A172 (cell line): ENCODE data around the gene RET. TPM values are rescaled to one million over a fixed set of nuclear protein-coding genes. Genes with fewer than 3 reads are reported as not detected.

Experiments
- DNase-seq: peaks from one replicate; pipeline ENCODE4 v3.0.0-alpha.2; 2015; ENCODE audit warnings: low spot score
- total RNA-seq: library from RNA; depleted of rRNA; stranded (reverse); fragments of >200 nt; shearing (Covaris generic); gene quantifications from 2 replicates; pipeline ENCODE4 v1.2.3, GENCODE V29; 2014; rRNA removed

The RET gene
- total RNA-seq, result 0.38 and 5.3 TPM in 2 replicates

DNA sequence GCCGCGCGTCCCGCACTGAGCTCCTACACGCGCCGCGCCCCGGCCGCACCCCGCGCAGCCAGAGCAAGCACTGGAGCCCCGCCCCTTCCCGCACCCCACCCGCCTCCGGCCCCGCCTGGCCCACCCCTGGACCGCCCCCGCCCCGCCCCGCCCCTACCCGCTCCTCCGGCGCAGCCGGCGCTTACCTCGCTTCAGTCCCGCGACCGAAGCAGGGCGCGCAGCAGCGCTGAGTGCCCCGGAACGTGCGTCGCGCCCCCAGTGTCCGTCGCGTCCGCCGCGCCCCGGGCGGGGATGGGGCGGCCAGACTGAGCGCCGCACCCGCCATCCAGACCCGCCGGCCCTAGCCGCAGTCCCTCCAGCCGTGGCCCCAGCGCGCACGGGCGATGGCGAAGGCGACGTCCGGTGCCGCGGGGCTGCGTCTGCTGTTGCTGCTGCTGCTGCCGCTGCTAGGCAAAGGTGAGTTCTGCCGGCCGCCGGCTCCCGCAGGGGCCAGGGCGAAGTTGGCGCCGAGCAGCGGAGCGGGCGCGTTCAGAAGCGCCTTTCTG is at the start of gene RET:
TSS of gene RET (plus strand) at position 194 of the 545 bp plus-strand sequence. CDS start at position 384, 190 bp downstream.
- DNase-seq, result no peak

DNA sequence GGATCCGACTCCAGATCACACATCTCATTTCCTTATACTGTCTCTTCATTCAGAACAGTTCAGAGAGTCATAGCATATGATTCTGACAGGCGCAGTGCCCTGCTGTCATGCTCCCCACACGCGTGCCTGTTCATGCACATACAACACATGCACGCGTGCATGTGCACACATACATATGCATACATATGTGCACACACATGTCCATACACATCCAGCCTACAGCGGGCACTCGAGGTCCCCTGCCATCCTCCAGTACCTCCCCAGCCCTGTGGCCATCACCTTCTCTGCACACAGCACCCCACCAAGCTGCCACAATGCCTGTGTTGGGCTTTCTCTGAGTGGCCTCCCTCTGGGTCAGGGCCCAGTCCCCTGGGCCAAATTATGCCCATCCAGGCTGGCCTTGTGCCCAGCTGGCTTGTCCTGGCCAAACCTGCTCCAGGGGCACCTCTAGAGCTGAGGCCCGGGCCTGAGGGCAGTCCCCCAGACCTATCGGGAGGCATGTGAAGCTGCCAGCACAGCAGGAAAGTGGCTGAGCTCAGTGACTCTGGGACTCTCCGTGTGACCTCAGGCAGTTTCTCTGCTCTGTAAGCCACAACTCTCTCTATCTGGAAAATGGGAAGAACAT is 49.4 kb upstream of the RET start:
- no peak for DNase-seq

- DNase-seq, result no peak
Measured at GRCh38 chr10:43028143-43028542, 48.7 kb upstream of the RET start.

- no peak for DNase-seq
Measured at GRCh38 chr10:43029043-43029442, 47.8 kb upstream of the RET start.

- no peak for DNase-seq
Measured at GRCh38 chr10:43032613-43033012, 44.3 kb upstream of the RET start.

DNA sequence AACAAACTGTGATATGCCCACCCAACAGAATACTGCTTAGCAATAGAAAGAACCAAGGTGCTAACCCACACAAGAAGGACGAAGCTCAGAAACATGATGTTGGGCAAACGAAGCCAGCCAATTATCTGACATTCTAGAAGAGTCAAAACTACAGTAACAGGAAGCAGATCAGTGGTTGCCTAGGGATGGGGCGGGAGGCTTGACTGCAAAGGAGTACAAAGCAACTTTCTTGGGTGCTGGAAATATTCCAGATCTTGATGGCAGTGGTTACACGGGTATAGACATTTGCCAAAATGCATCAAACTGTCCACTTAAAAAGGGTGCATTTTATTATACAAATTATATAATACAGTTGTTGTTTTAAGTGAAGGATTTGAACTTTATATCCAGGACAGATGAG is 41.1 kb upstream of the RET start:
- no peak for DNase-seq

DNA sequence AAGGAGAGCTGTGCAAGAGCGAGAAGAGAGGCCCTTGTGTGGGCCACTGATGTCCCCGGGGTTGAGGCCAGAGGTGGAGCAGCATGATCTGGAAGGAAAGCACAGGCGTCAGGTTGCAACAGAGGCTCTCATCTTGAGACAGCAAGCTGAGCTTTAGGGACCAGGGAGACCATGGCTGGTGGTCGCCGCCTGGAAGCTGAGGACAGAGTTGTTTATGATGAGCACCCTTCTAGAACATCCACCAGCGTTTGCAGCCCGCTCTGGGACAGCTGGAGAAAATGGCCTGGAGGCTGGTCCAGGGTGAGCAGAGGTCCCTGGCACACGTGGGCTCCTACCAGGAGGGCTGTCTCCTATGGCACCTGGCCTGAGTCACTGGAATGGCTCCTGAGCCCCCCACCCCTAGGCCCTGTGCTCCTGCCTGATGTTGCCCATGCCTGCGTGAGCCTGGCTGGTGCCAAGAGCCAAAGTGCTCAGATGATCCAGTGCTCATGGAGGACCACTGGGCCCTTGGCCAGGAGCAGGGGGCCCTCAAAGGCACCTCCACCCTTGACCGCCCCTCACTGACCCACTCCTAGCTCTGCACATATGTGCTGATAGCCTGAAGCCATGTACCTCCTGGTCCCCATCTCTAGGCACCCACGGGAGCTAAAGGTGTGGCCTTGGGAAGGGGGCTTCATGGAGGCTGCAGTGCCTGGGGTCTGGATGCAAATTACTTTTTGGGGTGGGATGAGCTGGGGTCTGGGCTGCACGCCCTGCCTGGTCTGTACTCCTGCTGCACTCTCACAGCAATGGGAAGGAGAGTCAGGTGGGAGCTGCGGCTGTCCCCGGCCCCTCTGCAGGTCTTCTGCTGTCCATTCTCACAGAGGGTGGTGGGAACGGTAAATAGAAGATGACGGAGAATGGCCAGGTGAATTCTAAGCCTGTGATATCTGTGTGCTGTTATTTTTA is 40.1 kb upstream of the RET start:
- DNase-seq, result no peak

DNA sequence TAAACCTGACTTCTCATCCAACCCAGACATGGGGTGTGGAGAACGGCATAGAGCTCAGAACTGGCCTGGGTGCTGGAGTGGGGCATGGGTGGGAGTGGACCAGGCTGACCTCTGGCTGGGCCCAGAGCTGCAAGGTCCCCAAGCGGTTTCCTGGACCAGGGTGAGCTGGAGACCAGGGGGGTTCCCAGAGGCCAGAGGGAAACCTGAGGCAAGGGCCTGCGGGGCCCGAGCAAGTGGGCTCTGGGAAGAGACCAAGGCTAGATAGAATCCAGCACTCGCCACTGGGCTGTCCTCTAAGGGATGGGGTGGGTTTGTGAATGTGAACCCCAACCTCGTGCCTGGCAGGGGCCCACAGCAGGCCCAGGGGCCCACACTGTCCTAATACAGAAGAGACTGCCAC is 39.4 kb upstream of the RET start:
- no peak for DNase-seq

DNA sequence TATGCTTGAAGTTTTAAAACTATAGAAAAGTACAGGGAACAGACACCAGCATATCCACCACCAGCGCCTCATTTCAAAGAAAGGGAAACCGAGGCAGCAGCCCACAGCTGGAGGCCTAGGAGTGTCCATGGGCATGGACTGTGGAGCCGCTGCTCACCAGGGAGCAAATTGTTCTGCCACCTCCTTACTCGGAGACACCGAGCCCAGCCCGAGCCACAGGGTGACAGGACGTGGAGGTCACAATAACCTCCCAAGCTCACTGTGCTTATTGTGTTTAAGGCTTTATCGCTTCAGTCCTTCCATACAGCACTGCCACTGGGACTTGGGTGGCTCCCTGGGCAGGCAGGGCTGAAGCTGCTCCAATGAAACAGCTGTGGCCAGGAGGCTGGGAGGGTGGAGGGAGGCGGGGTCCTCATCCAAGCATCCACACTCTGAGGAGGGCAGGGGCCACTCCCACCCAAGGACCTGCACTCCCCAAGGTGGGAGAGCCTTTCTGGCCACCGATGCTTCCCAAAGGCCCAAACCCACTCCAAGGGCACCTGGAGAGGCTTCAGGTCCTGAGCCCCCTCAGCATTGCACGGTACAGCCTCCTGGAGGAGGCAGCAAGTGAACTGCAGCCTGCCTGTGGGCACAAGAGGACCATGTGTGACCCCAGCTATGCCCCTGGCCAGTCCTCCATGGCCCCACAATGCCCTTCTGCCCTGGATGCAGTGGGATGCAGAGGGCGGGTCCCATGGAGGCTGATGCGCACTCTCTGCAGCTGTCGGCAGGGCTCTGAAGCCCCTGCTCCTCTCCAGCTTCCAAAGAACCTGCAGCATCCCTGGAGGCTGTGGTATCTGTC is 38.7 kb upstream of the RET start:
- no peak for DNase-seq

- no peak for DNase-seq
Measured at GRCh38 chr10:43038783-43039623, 37.9 kb upstream of the RET start.

- no peak for DNase-seq
Measured at GRCh38 chr10:43039624-43040481, 37.0 kb upstream of the RET start.

- DNase-seq, result no peak
Measured at GRCh38 chr10:43040482-43041256, 36.2 kb upstream of the RET start.

DNA sequence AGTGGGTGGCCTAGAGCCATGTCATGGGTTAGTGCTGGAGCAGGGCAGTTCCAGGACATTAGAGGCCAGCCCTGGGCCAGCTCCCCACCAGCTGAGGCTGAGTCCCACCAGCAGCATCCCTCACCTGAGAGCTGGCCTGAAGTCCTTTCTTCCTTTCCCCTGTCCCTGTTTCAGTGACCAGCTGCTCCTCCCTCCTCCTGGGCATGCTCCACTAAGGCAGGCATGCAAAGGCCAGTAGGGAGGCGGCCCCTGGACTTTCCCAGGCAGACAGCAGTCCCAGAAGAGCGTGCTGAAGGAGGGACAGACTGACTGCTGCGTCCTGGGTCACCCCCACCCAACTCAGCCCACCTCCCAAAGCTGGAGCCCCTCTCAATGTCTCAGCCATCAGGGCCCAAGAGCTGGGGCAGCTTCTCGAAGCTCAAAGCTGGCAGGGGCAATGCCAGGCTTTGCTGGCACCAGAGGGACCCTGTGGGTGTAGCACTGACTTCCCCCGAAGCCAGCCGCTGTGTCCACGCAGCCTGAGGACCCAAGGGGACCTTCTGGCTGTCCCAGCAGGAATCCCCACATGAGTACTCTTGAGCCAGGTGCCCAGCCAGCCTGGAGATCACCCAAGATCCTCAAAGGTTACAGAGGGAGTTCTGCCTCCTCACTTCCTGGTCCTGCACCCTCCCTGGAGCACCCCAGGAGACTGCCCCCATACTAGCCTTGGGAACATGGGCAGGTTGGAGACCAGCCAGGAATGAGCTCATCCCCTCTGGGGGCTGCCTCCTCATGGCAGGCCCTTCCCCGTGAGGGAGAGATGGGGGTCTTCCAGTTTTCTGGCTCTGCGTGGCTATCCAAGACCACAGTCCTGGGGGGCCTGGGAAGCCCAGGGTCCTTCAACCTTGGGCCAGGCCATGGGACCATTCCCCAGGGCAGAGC is 35.2 kb upstream of the RET start:
- no peak for DNase-seq

- no peak for DNase-seq
Measured at GRCh38 chr10:43042503-43043341, 34.1 kb upstream of the RET start.

- no peak for DNase-seq
Measured at GRCh38 chr10:43043342-43043772, 33.5 kb upstream of the RET start.

DNA sequence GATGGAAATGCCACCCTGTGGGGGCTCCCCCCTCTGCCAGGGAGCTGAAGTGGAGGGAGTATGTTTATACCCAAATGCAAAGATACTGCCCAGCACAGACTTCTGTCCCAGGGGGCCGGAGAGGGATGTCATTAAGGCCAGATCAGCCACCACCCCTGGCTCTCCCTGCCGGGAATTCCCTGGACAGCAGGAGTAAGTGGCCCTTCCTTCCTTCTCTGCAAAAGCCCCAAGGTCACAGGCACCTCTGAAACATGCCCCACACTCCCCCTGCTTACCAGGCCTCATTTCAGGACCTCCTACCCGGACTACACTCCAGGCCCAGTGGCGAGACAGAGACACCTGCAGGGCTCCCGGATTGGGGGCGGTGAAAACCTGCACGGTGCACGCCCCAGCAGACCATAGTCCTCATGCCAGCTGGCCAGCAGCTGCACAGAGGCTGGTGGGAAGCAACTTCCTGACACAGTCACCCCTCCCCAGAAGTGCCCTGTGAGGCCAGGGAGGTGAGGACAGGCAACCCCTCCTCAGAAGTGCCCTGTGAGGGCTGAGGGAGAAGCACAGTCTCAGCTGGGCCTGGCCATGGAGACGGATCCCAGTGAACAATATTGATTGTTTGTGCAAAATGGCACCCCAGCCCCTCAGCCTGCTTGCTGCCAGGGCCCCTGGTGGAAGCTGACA is 33.0 kb upstream of the RET start:
- DNase-seq, result no peak
